Vagina (tissue), 2 donors: Measurements from ENCODE around the gene ERGIC1. TPM values are rescaled to one million over a fixed set of nuclear protein-coding genes. Genes with fewer than 3 reads are reported as not detected.

Experiments used
- DNase-seq, 2 donors: peaks; one replicate each; pipeline ENCODE4 v3.0.0-alpha.2; 2017; ENCODE audit errors: extremely low spot score in 2 of 2
- H3K27ac ChIP-seq: fragments of 200-600 bp; sonication (generic); one replicate; pipeline ENCODE4 v1.5.1; 2019
- H3K27me3 ChIP-seq: fragments of 200-600 bp; sonication (generic); one replicate; pipeline ENCODE4 v1.5.1; 2019
- H3K36me3 ChIP-seq, 2 donors: fragments of 200-600 bp; sonication (generic); one replicate each; pipeline ENCODE4 v1.5.1; 2017 to 2019
- H3K4me1 ChIP-seq: fragments of 200-600 bp; sonication (generic); one replicate; pipeline ENCODE4 v1.5.1; 2019
- H3K4me3 ChIP-seq, 2 donors: fragments of 200-600 bp; sonication (generic); 1 replicate in 1 of 2; 2 replicates in 1 of 2; pipeline ENCODE4 v1.5.1; 2016 to 2019
- H3K9me3 ChIP-seq: fragments of 200-600 bp; sonication (generic); one replicate; pipeline ENCODE4 v1.5.1; 2019
- CTCF ChIP-seq, 3 experiments: fragments of 450-650 bp in 2 of 3; fragments of 200-600 bp in 1 of 3; sonication (generic) in 1 of 3; IDR thresholded peaks; one replicate each; pipeline ENCODE4 v1.5.1; 2017 to 2019; ENCODE audit warnings: antibody characterized with exemption in 3 of 3, mild to moderate bottlenecking in 2 of 3, moderate library complexity in 2 of 3
- POLR2A ChIP-seq, 2 donors: fragments of 450-650 bp; IDR thresholded peaks; one replicate each; pipeline ENCODE4 v1.6.1; 2017; ENCODE audit warnings: antibody characterized with exemption in 2 of 2, mild to moderate bottlenecking in 2 of 2, moderate library complexity in 2 of 2
- POLR2AphosphoS5 ChIP-seq, 2 donors: sonication (generic); formaldehyde crosslinking; IDR thresholded peaks; one replicate each; pipeline ENCODE4 v1.9.0; 2017; ENCODE audit warnings: antibody characterized with exemption in 2 of 2, mild to moderate bottlenecking in 2 of 2, low read depth in 1 of 2; ENCODE audit not compliant: insufficient read depth in 1 of 2
- intact Hi-C: fragments of 100-400 bp; cut with DNase I; formaldehyde crosslinking; loops from one replicate; pipeline ENCODE4 v1.15.1; 2023
- total RNA-seq: library from RNA; depleted of rRNA; stranded (reverse); fragments of >200 nt; gene quantifications from one replicate; pipeline ENCODE4 v1.2.3, GENCODE V29; 2016

ERGIC1 gene
- total RNA-seq, 1 donor from 2014 or later = 97.2 TPM

DNA sequence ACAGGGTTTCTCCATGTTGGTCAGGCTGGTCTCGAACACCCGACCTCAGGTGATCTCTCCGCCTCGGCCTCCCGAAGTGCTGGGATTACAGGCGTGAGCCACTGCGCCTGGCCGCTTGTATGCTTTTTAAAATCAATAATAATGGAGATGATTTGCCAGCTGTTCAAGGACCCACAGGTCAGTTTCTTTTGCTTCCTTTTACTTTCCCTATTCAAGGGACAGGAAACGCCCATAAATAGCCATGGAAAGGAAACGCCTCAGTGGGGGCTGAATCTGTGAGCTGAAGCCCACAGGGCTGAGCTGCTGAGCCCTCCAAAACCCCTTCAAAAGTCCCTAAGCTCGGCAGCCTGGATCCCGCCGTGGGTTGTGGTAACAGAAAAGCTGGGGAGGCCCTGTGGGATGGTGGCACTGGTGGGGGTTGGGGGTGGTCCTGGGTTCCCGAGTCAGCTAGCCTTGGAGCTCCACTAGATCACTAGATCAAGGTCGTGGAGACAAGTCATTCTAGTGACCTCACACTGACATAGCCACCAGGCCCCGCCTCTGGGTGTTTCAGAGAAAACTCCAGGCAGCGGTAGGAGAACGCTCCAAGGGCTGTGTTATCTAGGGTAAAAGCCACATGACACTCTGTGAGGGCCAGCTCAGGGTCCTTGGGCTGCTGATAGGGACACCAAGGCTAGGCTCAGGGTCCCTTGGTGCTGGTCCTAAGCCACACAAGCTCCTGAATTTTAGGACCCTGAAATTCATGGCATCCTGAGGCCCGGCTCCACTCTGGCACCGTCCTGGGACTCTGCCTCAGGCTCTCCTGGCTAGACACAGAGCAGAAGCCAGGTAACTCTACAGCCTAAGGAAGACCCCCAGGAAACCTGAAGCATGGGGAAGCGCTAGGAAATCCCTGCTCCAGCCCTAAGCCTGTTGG is 45.0 kb upstream of the ERGIC1 start:
- intact Hi-C loops = no loop called here
- Histone ChIP-seq H3K4me3 (no peak overlapping the region), H3K36me3 (no peaks in the 10 kb centered on the region), H3K9me3 (no peaks in the 10 kb centered on the region), H3K4me1 (peaks cover 37% of the 10 kb centered on the region), H3K27me3 (no peaks in the 10 kb centered on the region), H3K27ac (peak overlapping the region; percentile 92)
- DNase-seq = no peak
- no peak for TF ChIP-seq CTCF (IDR thresholded peaks at IDR 0.05)

DNA sequence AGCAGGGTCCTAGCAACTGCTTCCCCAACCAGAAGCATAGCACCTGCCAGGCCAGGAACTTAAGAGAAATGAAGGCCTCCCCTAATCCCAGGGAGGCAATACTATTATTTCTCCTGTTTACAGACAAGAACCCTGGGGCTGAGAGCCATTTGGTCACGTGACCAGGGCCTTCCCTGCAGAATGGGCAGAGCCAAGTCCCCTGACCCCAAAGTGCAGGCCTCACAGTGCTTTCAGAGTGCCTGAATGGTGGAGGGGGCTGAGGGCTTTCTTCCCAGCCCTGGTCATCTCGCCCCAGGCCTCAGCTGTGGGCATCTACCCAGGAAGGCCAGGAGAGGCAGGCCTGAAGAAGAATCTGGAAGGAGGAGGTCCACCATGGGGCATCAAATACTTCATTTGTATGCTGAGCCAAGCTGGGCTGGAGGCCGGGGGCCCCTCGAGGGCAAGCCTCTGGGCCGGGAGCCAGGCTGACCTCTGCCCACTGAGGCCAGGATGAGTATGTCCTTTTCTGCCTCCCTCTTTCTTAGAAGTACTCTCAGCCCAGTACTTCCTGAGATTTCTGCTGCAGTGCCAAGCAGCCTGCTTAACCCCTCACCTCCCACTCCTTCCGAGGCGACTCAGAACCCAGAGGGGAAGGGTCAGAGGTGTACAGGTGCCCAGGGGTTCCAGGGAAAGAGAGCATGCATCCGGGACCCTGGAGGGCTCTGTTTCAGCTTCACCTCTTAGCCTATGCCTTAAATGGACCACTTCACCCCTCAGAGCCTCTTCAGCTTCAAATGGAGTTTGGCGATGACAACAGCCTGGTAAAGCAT is 44.2 kb upstream of the ERGIC1 start:
- no peaks in the 10 kb centered on the region for H3K27me3 ChIP-seq
- H3K36me3 ChIP-seq = no peaks in the 10 kb centered on the region
- no peaks in the 10 kb centered on the region for H3K9me3 ChIP-seq
- TF ChIP-seq POLR2AphosphoS5 (IDR thresholded peaks at IDR 0.05; ENCODE audit: insufficient read depth in 1 of 2, low read depth in 1 of 2) = peak in 1 of 2 donors; percentile 11
- no peak for TF ChIP-seq CTCF (IDR thresholded peaks at IDR 0.05)
- intact Hi-C loops = no loop called here
- no peak overlapping the region for H3K4me3 ChIP-seq
- H3K4me1 ChIP-seq = peaks cover 46% of the 10 kb centered on the region
- DNase-seq = no peak
- peak overlapping the region; percentile 92 for H3K27ac ChIP-seq

DNA sequence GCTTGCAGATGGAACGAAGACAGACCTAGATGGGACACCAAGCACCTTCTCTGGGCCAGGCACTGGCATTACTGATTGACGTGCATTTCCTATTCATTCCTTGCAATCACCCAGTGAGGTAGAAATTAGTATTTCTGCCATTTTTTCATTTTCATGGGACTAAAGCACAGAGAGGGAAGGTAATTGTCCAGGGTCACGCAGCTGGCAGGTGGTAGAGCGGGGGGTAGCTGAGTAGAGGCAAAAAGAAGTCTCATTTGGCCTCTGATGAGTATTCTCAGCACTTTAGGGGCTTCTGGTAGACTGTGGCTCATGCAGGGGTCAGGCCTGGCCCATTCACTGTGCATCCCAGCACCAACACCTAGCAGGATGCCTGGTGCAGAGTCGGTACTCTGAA is 43.6 kb upstream of the ERGIC1 start:
- Histone ChIP-seq H3K4me3 (no peak overlapping the region), H3K27ac (peak overlapping the region; percentile 92), H3K4me1 (peaks cover 49% of the 10 kb centered on the region), H3K9me3 (no peaks in the 10 kb centered on the region), H3K36me3 (no peaks in the 10 kb centered on the region), H3K27me3 (no peaks in the 10 kb centered on the region)
- TF ChIP-seq CTCF (IDR thresholded peaks at IDR 0.05) (no peak), POLR2AphosphoS5 (IDR thresholded peaks at IDR 0.05; ENCODE audit: insufficient read depth in 1 of 2, low read depth in 1 of 2) (no peak), POLR2A (IDR thresholded peaks at IDR 0.05) (no peak)
- DNase-seq = no peak
- intact Hi-C loops = no loop called here

GRCh38 chr5:172791286-172791685 is 42.8 kb upstream of the ERGIC1 start:
- H3K27me3 ChIP-seq = no peaks in the 10 kb centered on the region
- intact Hi-C loops = no loop called here
- no peaks in the 10 kb centered on the region for H3K9me3 ChIP-seq
- H3K27ac ChIP-seq = peak overlapping the region; percentile 92
- H3K36me3 ChIP-seq = no peaks in the 10 kb centered on the region
- peaks cover 57% of the 10 kb centered on the region for H3K4me1 ChIP-seq
- no peak for TF ChIP-seq POLR2A (IDR thresholded peaks at IDR 0.05)
- no peak for TF ChIP-seq POLR2AphosphoS5 (IDR thresholded peaks at IDR 0.05; ENCODE audit: insufficient read depth in 1 of 2, low read depth in 1 of 2)
- TF ChIP-seq CTCF (IDR thresholded peaks at IDR 0.05) = no peak
- H3K4me3 ChIP-seq = no peak overlapping the region
- no peak for DNase-seq
